Putamen (tissue), 1 donor: Measurements from ENCODE around the gene CROCC2.
"Not testable (repeated sequence)": the region's sequence is repeated elsewhere in the genome, so short reads cannot be mapped to it uniquely, and the experiment has no call there.

Source experiments
- DNase-seq: peaks from one replicate; pipeline ENCODE4 v3.0.0-alpha.2; 2016; ENCODE audit warnings: low spot score

CROCC2 gene

DNA sequence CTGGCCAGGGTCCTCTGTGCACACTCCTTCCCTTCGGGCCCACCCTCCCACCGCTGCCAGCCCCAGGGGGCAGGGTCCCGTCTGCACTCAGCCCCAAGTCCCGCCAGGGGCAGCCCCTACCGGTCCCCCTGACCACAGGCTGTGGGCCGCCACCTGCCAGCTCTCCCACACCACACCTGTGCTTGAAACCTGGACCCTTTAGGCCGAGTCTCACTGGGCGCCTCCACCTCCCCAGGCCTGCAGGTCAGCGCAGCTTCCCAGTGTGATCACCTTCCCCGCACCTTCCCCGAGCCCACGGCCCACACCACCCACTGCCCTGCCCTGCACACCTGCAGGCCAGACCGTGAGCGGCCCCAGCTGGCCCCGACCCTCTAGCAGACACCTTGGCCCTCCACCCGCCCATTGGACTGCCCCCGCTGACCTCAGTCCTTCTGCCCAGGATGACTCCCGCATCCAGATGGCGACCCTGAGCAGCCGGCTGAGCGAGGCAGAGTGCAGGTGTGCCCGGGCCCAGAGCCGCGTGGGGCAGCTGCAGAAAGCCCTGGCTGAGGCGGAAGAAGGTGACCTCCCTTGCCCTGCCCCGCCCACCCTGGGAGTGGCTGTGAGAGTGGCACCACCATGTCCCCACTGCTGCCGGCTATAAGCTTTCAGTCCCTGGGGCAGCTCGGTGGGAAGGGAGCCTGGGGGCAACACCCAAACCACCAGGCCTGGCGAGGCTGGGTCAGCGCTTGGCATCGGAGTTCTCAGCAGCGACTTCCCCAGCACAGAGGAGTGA lies 61.0 kb downstream of the CROCC2 start:
- no peak for DNase-seq

DNA sequence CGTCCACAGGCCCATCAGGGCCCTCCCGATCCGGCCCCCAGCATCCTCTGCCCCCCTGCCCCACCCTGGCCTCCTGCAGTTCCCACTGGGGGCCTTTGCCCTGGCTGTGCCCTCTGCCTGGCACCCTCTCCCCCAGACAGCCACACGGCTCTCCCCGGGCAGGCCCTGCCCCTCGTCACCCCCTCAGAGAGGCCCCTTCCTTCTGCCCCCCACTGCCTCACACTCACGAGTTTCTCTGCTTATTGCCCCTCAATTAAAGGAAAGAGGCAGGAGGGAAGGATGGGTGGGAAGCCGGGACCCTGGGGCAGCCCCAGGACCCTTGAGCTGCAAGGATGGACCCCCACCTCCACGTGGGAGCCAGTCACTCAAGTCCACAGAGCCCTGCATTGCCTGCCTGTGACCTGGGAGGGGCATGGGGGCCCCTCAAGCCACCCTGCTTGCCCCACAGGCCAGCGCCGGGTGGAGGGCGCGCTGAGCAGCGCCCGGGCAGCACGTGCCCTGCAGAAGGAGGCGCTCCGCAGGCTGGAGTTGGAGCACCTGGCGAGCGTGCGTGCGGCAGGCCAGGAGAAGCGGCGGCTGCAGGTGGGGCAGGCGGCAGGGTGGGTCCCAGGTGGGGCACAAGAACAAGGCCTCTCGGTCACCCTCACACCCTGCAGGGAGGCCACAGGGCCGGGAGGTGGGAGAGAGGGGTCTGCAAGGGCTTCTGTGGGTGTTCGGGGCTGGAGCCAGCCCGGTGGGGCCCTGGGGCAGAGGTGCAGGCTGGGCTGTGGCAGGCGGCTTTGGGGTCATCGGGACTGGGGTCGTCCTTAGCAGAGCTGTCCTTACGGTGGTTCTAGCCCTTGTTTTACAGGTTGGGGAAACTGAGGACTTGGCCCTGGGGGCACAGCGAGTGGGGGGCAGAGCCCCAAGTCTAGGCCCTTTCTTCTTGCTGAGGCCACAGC lies 61.8 kb downstream of the CROCC2 start:
- no peak for DNase-seq

DNA sequence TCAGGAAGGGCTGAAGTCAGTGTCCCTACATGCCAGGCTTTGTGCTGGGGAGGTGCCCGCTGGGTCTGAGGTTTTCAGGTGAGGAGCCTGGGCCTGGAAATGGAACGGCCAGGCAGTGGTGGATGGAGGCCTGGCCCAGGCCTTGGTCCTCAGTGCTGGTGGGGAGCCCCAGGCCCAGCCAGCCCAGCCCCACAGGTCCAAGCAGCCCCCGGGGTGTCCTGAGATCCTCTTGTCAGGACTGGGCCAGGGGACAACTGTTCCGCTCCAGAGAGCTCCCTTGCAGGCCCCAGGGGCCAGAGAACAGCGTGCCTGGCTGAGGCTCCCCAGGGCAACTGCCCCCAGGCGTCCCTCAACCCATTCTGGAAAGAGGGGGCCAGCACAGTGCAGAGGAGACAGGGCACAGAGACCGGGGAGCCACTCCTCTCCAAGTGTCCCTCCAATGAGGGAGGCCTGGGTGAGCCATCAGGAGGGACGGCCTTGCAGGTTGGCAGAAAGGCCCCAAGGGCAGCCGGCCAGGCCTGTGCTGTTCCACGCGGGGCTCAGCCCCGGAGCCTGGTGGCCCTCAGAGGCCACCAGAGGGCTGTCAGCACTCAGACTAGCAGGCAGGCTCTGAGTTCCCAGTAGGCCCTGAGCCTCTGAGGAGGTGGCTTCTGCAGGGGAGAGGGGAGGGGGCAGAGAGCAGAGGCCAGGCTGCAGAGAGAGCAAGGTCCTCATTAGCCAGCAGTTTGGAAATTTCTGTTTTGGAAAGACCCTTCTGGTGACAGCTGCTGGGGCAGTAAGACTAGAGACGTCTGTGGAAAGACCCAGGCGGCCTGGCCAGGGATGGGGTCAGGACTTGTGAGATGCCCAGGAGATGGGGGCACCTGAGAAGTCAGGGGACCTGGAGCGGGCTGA lies 62.8 kb downstream of the CROCC2 start:
- no peak for DNase-seq

DNA sequence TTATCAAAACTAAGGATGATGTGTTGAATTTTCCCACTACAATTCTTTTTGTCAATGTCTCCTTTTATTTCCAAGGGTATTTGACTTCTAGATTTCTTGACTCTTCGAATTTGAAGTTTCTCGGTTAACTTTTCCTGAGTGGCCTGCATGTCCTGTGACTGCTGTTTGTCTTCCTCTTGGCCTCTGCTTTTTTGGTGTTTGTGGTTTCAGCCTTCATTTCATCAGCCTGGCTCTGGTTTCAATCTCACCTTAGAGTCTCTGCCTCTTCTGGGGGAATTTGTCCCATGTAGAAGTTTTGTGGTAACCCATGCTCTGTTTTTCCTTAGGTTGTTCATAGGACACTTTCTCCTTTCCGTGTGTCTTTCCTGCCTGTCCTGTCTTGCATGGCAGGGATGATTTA lies 64.0 kb downstream of the CROCC2 start:
- no peak for DNase-seq

DNA sequence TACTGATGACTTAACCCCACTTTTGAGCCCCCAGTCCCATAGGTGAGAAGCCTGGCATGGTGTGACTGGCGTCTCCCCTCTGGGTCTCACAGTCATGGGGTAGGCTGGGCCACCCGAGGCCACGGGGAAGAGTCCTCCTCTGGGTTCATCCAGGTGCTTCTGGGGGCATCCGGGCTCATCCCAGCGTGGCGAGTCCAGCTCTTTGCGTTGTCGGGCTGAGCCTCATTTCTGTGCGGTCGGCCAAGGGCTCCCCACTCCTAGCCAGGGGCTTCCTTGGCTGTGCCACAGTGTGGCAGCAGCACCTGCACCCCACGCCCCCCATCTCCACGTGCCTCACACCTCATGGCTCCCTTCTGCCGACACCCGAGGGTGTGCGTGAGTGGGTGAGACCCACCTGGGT lies 64.7 kb downstream of the CROCC2 start:
- DNase-seq, result no peak

DNA sequence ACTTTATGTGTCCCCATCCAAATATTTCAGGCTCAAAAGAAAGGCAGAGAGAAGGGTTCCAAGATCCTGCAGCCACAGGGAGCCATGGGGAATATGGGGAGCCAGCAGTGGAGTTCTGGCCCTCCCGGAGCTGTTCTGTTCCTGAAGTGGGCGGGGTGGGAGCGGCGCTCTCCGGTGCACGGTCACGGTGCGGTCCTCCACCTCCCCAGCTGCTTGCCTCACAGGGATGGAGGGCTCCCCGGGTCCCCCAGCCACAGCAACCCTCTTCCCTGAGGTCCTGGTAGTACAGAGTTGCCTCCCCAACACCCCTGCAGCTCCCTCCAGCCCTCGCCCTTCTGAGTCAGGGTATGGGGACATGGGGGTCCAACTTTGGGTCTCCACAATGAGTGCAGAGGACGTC lies 66.1 kb downstream of the CROCC2 start:
- no peak for DNase-seq

DNA sequence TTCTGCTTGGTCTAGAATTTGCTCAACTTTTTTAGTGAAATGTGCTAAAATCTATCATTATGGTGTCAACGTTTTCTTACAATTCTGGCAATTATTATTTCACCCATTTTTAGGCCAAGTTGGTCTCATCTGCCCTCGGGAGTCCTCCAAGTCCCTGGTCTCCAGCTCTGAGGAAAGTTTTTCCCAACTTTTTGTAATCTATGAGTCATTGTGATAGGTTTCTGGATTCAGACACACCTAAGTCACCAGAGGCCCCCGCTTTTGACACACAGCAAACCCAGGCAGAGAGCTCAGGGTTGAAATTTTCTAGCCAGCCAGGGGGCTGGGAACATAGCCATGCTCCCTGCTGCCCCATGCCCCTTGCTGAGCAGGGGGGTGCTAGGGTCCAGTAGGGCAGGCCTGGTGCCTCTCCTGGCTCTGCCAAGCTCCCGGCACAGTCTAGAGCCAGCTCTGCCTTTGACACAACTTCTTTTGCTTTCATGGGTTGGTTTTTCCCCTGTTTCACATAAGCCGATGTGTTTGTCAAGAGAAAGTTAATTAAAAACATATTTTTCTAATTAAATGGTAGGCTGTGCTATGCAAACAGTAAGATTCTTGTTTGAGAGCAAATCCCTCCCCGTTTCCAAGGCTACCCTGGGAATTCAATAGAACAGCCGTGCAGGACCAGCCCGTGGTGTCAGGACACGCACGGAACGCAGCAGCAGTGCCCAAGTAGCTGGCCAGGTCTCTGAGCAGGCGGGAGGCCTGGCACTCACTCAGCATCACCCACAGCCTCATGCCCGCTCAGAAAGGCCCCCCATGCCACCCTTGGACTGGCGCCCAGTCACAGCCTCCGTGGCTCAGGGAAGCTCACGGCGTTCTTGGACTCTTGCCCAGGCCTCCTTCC lies 66.7 kb downstream of the CROCC2 start:
- peak; percentile 42 for DNase-seq

DNA sequence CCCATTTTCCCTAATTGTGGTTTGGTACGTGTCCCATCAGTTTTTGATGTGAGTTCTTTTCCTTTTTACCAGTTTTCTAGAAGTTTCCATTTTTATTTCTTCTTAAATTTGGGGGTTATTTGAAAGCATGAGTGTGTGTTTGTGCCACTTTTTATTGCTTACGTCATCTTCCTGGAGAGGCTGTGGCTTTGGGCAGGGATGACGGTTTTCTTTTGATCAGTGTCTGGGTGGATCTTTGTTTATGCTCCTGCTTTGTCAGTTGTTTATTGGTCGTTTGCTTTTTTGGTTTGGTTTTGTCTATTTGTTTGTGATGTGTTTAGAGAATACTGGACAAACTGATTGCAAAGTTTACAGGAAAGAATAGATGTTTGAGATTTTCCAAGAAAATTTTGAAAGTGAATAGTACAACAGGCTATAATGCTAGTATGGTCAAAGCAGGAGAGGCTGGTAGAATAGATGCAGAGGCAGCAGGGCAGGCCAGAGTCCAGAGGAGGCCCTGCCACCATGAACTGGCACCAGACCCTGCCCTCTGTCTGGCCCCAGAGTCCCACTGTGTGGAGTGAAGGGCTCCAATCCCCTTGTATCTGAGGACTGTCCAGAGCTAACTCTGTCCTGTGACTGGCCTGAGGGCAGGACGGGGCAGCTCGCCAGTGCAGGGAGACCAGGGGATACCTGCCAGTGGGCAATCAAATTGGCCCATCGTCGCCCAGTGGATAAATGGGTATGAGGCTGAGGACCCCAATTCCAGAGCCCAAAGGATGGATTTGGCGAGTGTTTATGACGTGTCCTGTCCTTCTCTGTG lies 68.8 kb downstream of the CROCC2 start:
- DNase-seq, result no peak

DNA sequence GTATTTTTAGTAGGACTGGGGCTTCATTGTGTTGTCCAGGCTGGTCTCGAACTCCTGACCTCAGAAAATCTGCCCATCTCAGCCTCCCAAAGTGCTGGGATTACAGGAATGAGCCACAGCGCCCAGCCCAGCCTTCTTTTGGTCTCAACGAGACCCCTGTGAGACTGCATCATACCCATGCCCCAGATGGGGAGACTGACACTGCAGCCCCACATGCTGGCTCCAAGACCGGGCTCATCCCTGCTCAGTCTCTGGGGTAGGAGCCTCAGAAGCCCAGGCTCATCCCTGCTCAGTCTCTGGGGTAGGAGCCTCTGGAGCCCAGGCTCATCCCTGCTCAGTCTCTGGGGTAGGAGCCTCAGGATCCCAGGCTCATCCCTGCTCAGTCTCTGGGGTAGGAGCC lies 69.8 kb downstream of the CROCC2 start:
- DNase-seq, result not testable (repeated sequence)

DNA sequence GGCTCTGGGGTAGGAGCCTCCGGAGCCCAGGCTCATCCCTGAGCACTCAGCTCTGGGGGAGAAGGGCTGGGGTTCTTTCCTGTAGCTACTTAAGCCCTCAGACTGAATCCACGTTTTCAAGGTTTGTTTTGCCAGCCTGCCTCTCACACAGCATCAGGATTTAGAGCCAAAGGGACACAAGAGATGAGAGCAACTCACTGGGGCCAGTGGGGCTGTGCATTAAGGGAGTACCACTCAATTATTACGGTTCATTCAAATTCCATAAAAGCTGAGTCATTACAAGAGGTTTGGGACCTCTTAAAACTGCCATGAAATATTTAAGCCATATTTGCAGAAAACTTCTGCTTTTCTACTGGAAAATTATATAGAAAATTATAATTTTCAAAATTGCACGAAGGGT lies 75.1 kb downstream of the CROCC2 start:
- no peak for DNase-seq

DNA sequence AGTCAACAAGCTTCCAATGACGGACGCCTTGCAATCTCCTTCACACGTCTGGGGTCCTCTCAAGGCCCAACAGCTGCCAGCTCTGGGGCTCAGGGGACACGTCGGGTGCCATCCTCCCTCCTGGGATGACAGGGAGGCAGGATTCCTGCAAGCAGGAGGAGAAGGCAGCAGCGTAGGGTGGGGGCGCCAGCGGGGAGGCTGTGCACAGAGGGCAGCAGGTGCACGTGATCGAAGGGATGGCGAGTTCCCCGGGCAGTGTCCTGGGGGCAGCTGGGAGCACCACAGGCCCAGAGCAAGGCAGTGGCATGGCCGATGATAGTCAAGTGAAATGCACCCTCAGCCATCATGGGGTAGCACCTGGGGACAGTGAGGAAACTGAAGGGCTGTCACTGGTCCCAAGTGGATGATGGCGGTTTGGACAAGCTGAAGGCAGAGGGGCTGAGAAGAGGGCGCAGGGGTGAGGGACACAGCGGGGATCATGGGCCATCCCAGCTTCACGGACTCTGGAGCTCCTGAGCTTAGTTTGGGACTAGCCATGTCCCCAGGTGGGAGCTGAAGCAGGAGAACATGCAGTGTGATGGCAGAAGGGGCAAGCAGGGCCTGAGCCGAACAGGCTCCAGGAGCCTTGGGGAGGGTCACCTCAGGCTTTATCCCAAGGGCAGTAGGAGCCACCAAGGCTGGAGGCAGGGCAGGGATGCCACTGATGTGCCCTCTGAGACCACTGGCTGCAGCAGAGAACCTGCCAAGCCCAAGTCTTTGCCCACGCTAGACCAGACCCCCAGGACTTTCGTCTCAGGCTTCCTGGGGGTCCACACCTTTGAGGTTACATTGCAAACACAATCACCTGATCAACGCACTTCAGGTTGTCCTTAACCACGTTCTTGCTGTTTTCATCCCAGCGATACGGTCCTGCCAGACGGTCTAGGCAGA lies 76.0 kb downstream of the CROCC2 start:
- DNase-seq, result no peak

DNA sequence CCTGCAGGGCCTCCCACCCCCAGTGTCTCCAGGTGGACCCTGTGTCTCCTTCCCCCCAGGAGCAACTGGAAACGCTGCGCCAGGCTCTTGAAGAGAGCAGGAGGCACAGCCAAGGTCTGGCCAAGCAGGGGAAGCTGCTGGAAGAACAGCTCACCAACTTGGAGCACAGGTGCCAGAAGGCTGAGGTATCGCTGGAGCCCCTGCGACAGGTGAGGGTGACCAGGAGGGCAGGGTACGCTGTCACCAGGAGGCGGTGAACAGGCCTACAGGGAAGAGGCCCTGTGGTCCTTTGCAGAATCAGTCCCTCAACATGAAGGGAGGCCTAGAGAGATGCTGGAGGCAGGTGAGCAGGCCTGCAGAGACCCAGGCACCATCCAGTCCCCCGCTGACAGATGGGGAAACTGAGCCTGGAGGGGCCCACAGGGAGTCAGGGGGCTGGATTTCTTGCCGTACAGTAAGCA lies 76.7 kb downstream of the CROCC2 start:
- no peak for DNase-seq

DNA sequence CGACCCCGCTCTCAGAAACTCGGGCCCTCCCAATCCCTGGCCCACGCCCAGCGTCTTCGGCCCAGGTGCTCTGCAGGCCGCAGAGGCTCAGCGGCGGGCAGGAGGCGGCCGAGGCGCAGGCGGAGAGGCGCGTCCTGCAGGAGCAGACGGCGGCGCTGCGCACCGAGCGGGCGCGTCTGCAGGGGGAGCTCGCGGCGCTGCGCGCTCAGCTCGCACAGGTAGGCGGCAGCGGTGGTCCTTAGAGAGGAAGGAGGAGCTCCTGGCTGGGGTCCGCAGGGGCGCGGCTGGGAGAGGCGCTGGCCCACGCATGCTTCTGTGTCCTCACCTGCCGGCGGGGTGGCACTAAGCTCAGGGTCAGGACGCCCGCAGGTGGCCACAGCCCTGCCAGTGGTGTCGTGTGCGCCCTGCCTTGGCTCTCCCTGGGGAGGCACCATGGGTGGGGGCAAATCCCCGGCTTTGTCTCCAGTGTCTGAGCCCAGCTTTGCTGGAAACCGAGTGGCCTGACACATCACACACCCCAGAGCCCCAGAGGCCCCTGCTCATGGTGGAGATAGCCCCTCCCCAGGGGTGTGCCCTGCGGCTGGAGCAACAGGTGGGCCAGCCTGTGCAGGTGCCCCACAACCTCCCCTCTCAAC lies 77.3 kb downstream of the CROCC2 start:
- no peak for DNase-seq

DNA sequence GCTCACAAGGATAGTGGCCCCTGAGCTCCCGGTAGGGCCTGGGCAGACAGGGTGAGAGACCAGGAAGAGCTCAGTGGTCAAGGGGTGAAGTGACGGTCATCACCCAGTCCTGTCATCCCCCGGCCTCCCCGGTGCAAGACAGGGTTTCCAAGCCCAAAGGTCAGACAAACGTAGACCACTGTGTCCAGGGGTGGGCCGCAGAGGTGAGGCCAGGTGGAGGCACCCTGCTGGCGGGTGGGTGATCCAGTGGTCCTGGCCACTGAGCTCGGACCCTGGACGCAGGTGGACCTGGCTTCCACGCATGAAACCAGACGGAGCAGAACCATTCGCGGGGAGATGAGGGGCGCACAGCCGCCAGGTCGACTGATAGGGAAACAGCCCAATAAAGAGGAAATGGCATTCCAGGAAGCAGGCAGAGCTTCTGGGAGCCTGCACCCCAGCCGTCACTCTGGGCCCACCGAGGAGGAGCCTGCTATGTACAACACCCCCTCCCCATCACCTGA lies 77.9 kb downstream of the CROCC2 start:
- DNase-seq, result no peak

DNA sequence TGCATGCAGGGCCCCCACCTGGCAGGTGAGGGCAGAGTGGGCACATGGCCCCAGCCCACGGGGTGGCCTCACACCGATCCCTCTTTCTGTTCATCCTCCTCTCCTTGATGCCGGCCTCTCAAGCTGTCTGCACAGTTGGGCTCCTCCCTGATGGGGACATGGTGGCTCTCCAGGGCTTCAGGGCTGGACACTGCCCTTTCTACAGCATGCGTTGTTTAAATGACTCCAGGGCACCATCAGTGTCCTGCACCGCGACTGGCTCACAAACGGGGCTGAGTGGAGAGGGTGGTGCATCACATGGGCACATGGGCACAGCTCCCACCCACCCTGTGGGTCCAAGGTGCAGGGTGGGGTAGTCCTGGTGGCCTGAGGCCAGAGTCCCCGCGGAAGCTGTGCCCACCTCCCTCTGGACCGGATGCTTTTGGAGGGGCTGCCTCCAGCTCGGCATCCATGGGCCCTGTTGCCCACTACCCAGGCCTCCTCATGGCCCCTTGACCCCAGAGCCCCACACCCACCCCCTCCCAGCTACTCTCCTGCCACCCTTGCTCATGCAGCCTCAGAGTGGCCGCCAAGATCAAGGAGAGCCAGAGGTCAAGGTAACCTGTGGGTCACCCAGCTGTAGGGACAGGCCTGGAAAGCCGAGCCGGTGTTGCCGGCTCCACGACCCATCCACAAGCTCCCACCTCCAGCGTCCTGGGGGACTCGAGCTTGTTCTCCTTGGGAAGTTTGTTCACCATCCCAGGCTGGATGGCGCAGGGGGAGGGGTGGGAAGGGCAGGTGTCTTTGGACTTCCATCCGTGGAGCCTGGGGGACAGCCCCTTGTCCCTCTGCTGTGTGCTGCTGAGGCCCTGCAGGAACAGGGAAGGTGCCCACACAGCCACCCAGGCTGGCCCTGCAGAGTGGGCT lies 80.0 kb downstream of the CROCC2 start:
- no peak for DNase-seq

DNA sequence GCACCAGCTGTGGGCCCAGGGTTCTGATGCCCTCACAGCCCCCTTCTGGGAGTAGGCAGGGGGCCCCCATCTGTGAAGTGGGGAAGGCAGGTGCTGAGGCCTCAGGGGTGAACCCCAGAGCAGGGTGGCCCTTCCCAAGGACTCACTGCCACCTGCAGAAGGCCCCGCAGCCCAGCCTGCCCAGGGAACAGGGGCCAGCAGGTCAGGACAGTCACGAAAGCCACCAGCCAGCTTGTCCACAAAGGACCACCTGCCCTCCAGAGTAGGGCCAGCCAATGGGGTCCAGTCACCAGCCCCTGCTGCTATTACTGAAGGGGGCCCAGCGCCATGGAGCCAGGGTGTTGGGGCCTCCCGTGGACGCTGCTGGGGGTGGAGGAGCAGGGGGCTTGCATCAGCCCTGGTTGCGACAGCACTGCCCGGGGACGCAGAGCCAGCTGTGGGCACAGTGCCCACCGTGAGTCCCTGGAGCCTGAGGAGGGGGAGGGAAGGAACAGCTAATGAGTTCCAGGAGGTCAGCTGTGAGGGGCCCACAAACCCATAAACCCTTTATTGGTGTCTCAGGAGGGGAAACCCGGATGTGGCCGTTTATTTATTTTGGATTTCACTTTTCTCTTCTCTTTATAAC lies 80.8 kb downstream of the CROCC2 start:
- DNase-seq, result no peak

DNA sequence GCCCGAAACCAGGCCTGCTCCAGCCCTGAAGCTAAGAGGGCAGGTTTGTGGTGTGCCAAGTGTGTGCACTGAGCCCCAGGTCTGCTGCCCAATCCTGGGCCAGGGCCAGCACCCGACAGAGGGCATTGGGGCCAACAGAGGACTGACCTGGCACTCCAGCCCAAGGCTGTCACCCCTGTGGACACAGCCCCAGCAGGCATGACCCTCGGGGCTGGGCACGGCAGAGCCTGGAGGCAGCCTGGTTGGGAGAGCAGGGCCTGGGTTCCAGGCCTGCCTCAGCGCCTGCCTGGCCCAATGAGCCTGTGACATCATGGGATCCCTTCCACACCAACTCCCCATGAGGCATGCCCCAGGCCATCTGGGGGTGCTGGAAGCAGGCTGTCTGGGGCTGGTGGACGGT lies 81.5 kb downstream of the CROCC2 start:
- no peak for DNase-seq
